GM19239 (cell line): ENCODE results near the gene SMARCA2.

Experiments used
- DNase-seq: peaks from one replicate; pipeline ENCODE4 v3.0.0; 2011; ENCODE audit warnings: low spot score; ENCODE audit not compliant: insufficient read length
- FAIRE-seq: peaks from 2 replicates; lab custom pipeline; 2011; peaks lifted over from hg19 to GRCh38; lab: Jason Lieb, UNC

SMARCA2 gene

DNA sequence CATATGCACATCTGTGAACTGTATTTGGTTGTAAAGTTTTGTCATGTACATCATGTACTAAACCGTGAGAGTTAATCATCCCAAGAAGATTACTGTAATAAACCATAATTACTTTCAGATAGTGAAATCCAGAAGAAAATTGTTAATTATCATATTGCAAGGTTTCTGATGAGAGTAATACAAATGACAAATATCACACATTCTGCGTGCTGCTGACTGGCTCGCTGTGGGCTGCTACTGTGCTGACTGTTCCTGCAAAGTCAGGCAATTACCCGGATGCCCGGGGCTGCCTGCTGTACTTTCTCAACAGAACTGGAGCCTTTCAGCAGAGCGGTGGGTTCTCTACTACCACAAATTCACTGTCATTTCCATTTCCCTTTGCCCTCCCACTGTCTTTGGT lies 68.3 kb downstream of the SMARCA2 start:
- FAIRE-seq (no peak), DNase-seq (no peak)

GRCh38 chr9:2085716-2086115 lies 70.6 kb downstream of the SMARCA2 start:
- FAIRE-seq (no peak), DNase-seq (no peak)

DNA sequence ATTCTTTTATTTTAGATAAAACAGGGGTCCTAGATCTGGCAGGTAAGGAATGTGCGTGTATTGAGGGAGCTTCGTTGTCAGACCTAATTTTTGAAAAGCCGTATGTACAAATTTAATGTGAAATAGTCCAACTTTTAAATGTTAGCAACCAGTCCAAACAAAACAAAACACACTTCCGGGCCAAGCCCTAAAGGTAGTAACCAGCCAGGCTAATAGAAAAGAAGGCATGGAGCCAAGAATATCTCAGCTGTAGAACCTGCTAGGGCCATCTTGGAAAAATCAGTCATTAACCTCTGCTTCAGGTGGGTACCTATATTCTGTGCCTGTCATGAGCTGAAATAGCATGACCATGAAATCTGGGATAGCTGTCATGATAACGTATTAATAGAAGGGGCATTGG lies 71.0 kb downstream of the SMARCA2 start:
- FAIRE-seq (no peak), DNase-seq (no peak)

DNA sequence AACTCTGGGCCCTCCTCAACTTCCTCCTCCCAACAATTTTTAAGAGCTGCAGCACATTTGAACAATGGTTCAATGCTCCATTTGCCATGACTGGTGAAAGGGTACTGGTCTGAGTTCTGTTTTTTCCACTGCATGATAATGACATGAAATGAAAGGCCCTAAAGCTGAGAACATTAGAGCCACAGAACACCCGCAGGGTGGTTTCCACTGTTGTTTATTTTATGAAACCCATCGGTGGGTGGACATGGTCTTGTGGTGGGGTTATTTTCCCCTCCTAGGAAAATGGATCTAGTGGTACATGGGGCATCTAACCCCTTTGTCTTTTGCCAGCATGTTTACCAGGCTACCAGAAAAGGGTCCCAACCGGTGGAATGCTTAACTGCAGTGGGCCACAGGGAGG lies 71.8 kb downstream of the SMARCA2 start:
- DNase-seq = no peak
- FAIRE-seq = no peak

- FAIRE-seq = peak; percentile 97
Observed at GRCh38 chr9:2087500-2088313, 72.6 kb downstream of the SMARCA2 start.

GRCh38 chr9:2093920-2094597 lies 78.9 kb downstream of the SMARCA2 start:
- no peak for DNase-seq
- FAIRE-seq = no peak

More at GRCh38 chr9:2087500-2088313, 72.6 kb downstream of the SMARCA2 start:
- DNase-seq = peak; percentile 34

- FAIRE-seq = no peak
- DNase-seq = no peak
Observed at GRCh38 chr9:2096376-2096970, 81.3 kb downstream of the SMARCA2 start.

DNA sequence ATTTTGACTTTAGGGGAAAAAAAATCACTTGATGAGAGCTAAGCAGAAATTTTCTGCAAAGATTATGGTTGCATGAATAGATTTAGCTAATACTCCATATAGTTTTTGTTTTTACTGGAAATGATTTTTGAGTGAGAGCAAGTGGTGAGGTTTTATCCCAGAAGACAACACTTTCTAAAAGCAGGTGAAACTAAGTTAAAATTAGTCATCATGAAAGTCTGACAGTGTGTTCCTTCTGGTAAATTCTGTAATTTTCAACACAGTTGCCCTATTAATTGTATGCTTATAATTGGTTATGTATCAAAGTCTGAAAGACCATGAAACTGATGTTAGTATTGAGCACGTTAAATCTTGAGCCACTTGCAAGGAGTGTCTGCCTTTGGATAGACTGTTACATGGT lies 91.5 kb downstream of the SMARCA2 start:
- DNase-seq = no peak
- no peak for FAIRE-seq

DNA sequence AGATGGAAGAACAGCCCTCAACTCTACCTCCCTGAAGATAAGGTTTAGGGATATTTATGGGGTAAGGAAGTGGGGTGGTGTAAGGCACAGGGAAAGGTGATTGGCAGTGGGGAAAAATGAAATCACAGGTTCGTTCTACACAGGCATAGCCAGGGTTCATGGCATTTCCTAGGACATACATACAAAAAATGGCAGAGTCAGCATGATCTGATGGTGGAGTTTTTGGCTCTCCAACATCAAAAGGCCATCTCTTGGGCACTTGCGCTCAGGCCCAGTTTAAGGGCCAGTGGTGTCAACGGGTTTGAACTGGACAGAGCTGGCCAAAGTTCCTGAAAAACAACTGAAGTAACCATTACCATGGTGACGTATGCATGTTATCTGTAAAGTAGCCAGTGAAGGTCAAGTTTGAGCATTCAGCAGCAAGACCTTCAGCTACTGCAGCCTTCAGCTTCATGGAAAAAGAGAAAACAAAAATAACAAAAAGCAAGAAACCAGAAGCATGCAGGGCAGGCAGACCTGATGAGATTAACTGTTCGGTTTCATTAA lies 92.8 kb downstream of the SMARCA2 start:
- FAIRE-seq (no peak), DNase-seq (no peak)

DNA sequence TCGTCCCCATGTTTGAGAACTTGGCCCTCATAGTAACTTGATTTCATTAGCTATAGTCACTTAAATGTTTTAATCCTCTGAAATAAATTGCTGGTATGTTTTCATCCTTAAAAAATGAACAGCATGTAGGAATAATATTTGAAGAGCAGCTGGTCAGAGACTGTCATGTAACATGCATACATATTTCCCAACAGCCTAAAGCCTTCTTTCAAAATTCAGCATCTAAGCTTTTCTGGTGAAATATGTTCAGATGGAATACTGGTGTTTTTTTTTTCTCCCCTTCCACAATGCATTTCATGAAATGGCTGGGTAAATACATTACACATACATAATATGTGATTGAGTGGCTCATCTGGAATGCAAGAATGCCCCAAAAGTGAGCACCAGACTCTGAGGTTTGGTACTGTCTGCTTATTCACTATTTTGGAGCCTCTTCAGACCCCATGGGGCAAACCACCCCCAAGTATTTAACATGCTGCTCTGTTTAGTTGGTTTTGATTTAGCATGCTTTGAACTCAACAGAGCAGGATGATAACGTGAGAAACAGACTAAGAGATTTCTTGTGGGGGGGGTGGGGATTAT lies 94.0 kb downstream of the SMARCA2 start:
- FAIRE-seq (no peak), DNase-seq (no peak)

DNA sequence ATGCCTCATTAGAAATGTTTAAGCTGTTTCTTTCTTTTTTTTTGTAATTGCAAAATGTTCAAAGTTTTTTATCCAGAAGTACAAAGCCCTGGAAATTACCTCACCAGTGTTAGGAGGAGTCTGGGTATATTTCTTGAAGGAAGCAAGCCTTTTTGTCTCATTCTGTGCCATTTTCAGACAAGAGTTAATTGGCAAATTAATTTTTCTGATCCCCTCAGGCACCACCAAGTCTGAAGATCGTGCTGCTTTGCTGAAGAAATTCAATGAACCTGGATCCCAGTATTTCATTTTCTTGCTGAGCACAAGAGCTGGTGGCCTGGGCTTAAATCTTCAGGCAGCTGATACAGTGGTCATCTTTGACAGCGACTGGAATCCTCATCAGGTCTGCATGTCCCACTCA lies 94.9 kb downstream of the SMARCA2 start:
- DNase-seq (no peak), FAIRE-seq (no peak)

DNA sequence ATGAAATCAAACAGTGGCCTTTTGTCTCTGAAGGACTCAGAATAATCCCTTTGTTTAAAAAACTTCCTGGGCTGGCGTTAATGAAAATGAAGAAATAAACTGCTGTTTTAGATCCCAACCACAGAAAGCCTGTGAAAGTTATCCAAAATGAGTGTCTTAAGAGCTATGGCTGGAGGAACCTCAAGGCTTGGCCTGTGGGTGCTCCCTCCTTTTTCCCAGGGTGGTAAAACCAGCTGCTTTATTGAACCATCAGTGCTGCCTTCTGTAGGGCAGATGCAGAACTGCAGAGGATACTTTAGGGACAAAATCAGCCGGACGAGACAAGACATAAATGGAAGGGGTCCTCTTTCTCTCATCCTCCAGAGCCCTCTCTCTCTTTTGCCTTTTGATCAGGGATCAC lies 100.9 kb downstream of the SMARCA2 start:
- DNase-seq (no peak), FAIRE-seq (no peak)

DNA sequence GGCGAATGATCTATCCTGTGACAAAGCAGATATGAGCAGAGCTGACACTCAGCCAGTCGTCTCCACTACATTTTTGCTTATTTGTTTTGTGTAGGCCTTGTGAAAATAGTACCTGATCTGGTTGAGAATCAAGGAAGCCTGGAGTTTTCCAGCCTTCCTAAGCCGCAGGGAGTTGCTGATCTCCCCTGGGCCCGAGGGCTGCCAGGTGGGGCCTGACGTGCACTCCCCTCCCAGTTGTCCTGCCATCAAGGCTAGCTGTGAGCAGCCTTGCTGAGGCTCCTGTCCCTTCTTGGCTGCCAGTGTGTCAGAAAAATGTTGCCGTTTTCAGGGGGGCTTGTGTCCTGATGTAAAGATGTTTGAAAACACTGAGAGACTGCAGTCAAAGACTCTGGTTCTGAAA lies 102.4 kb downstream of the SMARCA2 start:
- no peak for FAIRE-seq

GRCh38 chr9:2119566-2119965 lies 104.4 kb downstream of the SMARCA2 start:
- no peak for FAIRE-seq

More for the DNA sequence above, 102.4 kb downstream of the SMARCA2 start:
- DNase-seq = no peak

DNA sequence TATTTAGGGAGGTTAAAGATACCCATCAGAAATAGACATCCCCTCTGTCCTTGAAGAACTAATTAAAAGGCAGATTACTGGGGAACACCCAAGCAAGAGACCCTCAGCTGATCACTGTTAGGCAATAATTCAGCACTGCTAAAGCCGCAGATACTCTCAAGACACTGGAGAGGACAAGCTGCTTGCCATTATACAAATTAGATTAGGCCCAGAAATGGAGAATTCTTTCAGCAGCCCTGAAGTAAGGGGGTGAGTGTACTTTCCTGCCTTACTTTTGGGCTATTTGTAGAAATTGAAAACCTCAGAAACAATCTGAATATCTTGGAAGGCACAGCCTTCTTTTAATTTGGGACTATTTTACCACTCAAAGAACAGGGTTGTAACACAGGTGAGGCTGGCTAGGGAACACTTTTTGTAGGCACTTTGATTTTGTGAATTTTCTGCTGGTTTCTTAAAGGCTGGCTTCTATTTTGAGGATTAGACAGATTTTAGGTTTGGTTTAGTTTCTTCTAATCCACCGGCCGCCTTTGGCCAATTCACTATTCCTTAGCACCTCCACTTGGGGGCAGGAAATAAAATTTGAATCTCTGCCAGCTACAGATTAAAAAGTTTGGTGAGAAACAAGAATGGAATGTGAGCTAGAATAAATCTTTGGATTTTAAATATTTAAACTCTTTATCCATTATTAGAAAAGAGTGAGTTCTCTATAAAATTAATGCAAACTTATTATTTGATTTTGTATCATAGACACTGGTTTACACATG lies 106.0 kb downstream of the SMARCA2 start:
- FAIRE-seq = no peak
- no peak for DNase-seq

More at GRCh38 chr9:2119566-2119965, 104.4 kb downstream of the SMARCA2 start:
- no peak for DNase-seq

DNA sequence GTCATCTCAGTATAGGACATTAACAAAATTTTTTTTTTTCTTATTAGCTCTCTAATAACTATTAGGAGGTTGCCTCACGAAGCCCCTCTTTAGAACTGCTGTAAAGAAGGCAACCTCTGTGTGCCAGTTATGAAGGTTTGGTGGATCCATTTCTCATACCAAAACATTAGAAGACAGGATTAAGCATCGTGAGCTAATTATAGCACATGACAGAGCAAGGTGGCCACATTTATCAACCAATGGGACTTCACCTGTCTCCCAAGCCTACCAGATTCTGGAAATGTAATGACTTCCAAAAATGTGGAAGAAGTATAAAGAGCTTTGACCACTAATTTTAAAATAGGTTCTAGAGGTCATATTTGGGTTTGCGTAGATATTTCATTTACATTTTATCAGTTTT lies 107.2 kb downstream of the SMARCA2 start:
- FAIRE-seq = no peak
- no peak for DNase-seq

DNA sequence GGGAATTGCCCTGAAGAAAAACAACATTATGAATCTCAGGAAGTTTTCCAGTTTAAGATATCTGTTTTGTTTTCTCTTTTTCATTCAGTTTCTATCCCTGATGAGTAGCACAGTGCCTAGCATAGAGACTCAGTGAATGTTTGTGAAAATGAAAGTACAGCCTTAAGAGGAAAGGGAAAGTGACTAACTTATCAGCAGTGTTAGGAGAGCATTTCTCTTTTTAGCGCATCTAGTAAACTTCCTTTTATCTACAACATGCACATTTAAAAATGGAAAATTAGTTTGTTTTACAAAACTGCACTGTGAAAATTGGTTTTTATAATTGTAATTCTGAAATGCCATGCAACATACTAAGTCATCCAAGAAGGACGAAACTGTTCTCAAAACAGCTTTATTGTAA lies 110.8 kb downstream of the SMARCA2 start:
- FAIRE-seq (peak; percentile 89), DNase-seq (peak; percentile 8)

GRCh38 chr9:2126331-2126803 lies 111.2 kb downstream of the SMARCA2 start:
- DNase-seq (no peak), FAIRE-seq (peak; percentile 55)

DNA sequence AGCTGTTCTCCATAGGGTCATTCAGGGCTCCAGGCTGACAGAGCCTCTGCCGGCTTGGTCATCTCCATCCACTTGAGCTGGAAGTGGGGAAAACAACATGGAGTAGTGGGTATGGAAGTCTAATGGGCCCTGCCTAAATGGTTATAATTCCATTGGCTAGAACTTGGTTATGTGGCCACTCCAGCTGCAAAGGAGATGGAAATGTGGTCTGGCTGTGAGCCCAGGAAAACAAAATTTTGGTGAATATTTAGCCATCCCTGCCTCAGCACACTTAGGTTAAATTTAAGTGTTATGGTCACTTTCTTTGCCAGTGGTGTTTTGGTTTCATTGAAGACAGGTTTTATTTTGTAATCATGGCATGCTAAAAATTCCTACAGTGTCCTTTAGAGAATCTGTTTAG lies 112.3 kb downstream of the SMARCA2 start:
- DNase-seq (no peak), FAIRE-seq (no peak)

- DNase-seq (no peak), FAIRE-seq (no peak)
Observed at GRCh38 chr9:2128141-2128540, 113.0 kb downstream of the SMARCA2 start.
